Kidney epithelial cell (primary cell): ENCODE measurements around the gene PLEKHG5. TPM values are rescaled to one million over a fixed set of nuclear protein-coding genes. Genes with fewer than 3 reads are reported as not detected.
"Not testable (repeated sequence)": the region's sequence is repeated elsewhere in the genome, so short reads cannot be mapped to it uniquely, and the experiment has no call there.

ENCODE experiments used
- DNase-seq: peaks from one replicate; pipeline ENCODE4 v3.0.0-alpha.2; 2010; ENCODE audit warnings: low read depth
- H3K27me3 ChIP-seq: 2 replicates; pipeline ENCODE4 v1.6.0; 2011; ENCODE audit warnings: low read length; ENCODE audit not compliant: control insufficient read depth, insufficient read depth
- H3K36me3 ChIP-seq: 2 replicates; pipeline ENCODE4 v1.5.1; 2011; ENCODE audit warnings: low read length; ENCODE audit not compliant: control insufficient read depth, insufficient read depth
- H3K4me3 ChIP-seq: 2 replicates; pipeline ENCODE4 v1.5.1; 2011; ENCODE audit warnings: low read depth, mild to moderate bottlenecking, control low read depth, low read length
- CTCF ChIP-seq: IDR thresholded peaks from 2 replicates; pipeline ENCODE4 v1.5.1; 2011; ENCODE audit warnings: mild to moderate bottlenecking, moderate library complexity, low read length, control low read depth, inconsistent platforms; ENCODE audit not compliant: insufficient read depth, poor library complexity, severe bottlenecking
- total RNA-seq: library from RNA; depleted of rRNA; stranded (reverse); fragments of >200 nt; gene quantifications from 2 replicates; pipeline ENCODE4 v1.2.3, GENCODE V29; 2015

PLEKHG5 gene
- total RNA-seq, 1 donor from 2014 or later: 26.4 TPM

GRCh38 chr1:6438047-6438525 is 53.4 kb downstream of the PLEKHG5 start:
- peak; percentile 91 for TF ChIP-seq CTCF
- DNase-seq: no peak
- peaks cover 29% of the 10 kb centered on the region for H3K27me3 ChIP-seq
- no peak overlapping the region for H3K4me3 ChIP-seq
- H3K36me3 ChIP-seq: no peaks in the 10 kb centered on the region

- H3K4me3 ChIP-seq, H3K36me3 ChIP-seq: not testable (repeated sequence)
- peaks cover 32% of the 10 kb centered on the region for H3K27me3 ChIP-seq
- TF ChIP-seq CTCF: peak; percentile 78
- DNase-seq: peak; percentile 19
Measured at GRCh38 chr1:6437012-6437700, 54.3 kb downstream of the PLEKHG5 start.

- DNase-seq, H3K36me3 ChIP-seq, H3K4me3 ChIP-seq: not testable (repeated sequence)
- H3K27me3 ChIP-seq: peaks cover 32% of the 10 kb centered on the region
Measured at GRCh38 chr1:6436277-6436676, 55.2 kb downstream of the PLEKHG5 start.

- no peak overlapping the region for H3K4me3 ChIP-seq
- no peak for TF ChIP-seq CTCF
- no peak for DNase-seq
- peaks cover 31% of the 10 kb centered on the region for H3K27me3 ChIP-seq
- H3K36me3 ChIP-seq: no peaks in the 10 kb centered on the region
Measured at GRCh38 chr1:6435547-6435946, 55.9 kb downstream of the PLEKHG5 start.

DNA sequence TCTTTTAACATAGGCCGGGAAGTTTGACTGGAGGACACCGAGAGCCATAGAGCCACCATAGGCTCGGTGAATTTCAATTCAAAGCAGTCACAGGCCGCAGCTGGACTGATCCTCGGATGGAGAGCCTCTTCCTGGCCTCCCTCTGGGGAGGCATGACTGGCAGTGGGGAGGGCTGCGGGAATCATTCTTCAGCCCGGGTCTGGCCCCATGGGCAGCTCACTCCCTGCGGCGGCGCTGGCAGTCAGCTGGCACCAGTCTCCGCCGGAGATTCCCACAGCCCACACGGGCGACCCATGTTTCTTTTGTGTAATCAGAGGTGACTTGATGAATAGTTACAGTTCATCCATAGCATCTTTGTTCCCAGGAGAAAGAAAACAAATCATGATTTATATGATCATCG is 56.3 kb downstream of the PLEKHG5 start:
- TF ChIP-seq CTCF: no peak
- H3K27me3 ChIP-seq: peaks cover 31% of the 10 kb centered on the region
- H3K4me3 ChIP-seq: no peak overlapping the region
- no peak for DNase-seq
- H3K36me3 ChIP-seq: no peaks in the 10 kb centered on the region

- no peak for DNase-seq
Measured at GRCh38 chr1:6434186-6434585, 57.3 kb downstream of the PLEKHG5 start.

GRCh38 chr1:6431645-6432579 is 59.6 kb downstream of the PLEKHG5 start:
- not testable (repeated sequence) for DNase-seq, H3K4me3 ChIP-seq, H3K36me3 ChIP-seq
- H3K27me3 ChIP-seq: peaks cover 32% of the 10 kb centered on the region

More at GRCh38 chr1:6434186-6434585, 57.3 kb downstream of the PLEKHG5 start:
- no peak for TF ChIP-seq CTCF
- H3K36me3 ChIP-seq: no peaks in the 10 kb centered on the region
- H3K4me3 ChIP-seq: no peak overlapping the region
- peaks cover 33% of the 10 kb centered on the region for H3K27me3 ChIP-seq

DNA sequence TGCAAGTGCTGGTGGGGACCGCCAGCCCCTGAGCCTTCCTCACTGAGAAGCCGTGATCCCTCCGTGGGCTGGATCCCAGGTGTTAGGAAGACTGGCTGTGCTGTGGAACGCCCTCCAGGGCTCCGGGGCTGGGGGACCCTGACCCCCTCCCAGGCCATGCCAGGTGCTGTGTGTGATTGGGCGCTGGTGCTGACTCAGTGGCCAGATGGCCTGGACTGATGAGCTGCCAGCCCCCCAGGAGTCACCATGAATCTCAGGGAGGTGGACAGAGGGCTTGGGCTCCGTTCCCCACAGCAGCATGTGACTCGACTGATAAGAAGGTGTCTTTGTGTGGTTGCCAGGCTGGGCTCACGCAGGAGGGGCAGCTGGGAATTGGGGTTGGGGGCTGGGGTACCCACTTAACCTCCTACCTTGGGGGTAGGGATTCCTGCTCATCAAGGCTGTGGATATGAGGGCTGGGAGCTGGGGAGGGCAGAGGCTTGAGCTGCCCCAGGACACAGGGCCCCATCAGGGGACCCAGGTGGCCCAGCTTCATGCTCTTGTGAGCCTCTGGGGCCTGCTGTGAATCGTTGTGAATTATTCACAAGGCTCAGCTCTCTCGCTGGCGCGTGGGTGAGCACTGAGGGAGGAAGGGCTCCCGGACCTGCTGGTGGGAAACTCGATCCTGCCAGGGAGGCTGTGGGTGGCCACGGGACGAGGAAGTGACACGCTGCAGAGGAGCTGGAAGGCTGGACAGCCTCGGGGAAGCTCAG is 61.6 kb downstream of the PLEKHG5 start:
- peaks cover 44% of the 10 kb centered on the region for H3K27me3 ChIP-seq
- not testable (repeated sequence) for DNase-seq

More for the DNA sequence above, 61.6 kb downstream of the PLEKHG5 start:
- H3K36me3 ChIP-seq, H3K4me3 ChIP-seq: not testable (repeated sequence)
